K562 (cell line): ENCODE results near the gene SMG5.

Experiments
- ZKSCAN1 ChIP-seq: fragments of 150-350 bp; IDR thresholded peaks from 2 replicates; pipeline ENCODE4 v1.6.1; 2016; ENCODE audit warnings: low read depth, low read length
- TF ChIP-seq, protein P1 (sequence below), 3 experiments: IDR thresholded peaks in 2 of 3; conservative IDR thresholded peaks in 1 of 3; 2 replicates each; pipeline ENCODE4 v1.5.1; 2011 to 2012; ENCODE audit warnings: low read length in 3 of 3, mild to moderate bottlenecking in 3 of 3, control low read depth in 2 of 3, improper control_type of control experiment in 1 of 3, inconsistent platforms in 1 of 3, low read depth in 1 of 3, mixed read lengths in 1 of 3, moderate library complexity in 1 of 3; ENCODE audit not compliant: insufficient read depth in 2 of 3

DNA sequence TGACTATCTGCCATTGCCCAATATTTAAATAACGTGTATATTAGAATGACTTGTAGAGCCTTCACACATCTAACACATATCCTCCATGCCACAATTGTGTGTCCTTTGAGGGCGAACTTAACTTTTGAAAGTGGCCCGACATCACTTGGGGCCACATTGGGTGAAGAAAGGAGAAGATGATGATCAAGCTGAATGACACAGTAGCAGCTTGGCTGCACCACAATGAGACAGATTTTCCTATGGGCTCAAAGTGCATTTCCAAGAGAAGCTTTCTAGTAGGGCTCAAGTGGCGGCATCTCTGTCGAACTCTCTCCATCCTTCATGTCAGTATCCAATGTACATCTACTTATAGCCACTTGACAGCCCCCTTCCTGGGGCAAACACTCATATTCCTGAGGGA is 44.4 kb downstream of the SMG5 start:
- TF ChIP-seq, protein P1, sequence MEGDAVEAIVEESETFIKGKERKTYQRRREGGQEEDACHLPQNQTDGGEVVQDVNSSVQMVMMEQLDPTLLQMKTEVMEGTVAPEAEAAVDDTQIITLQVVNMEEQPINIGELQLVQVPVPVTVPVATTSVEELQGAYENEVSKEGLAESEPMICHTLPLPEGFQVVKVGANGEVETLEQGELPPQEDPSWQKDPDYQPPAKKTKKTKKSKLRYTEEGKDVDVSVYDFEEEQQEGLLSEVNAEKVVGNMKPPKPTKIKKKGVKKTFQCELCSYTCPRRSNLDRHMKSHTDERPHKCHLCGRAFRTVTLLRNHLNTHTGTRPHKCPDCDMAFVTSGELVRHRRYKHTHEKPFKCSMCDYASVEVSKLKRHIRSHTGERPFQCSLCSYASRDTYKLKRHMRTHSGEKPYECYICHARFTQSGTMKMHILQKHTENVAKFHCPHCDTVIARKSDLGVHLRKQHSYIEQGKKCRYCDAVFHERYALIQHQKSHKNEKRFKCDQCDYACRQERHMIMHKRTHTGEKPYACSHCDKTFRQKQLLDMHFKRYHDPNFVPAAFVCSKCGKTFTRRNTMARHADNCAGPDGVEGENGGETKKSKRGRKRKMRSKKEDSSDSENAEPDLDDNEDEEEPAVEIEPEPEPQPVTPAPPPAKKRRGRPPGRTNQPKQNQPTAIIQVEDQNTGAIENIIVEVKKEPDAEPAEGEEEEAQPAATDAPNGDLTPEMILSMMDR (IDR thresholded peaks at IDR 0.05 in 2 of 3, conservative IDR thresholded peaks at IDR 0.05 in 1 of 3; ENCODE audit: insufficient read depth in 2 of 3, low read depth in 1 of 3, low read length in 3 of 3): no peak
- TF ChIP-seq ZKSCAN1: no peak
